CD4-positive, alpha-beta memory T cell (primary cell): ENCODE results near the gene GALNT17. TPM values are rescaled to one million over a fixed set of nuclear protein-coding genes. Genes with fewer than 3 reads are reported as not detected.

Experiments used
- CTCF ChIA-PET: fragments of 350-600 bp; sonication (Branson Sonifier 250); formaldehyde crosslinking; loops from one replicate; lab custom pipeline; 2021; ENCODE audit warnings: inconsistent platforms; ENCODE audit not compliant: partially characterized antibody; lab: Charles Lee
- POLR2A ChIA-PET: fragments of 350-600 bp; sonication (Branson Sonifier 250); formaldehyde crosslinking; loops from one replicate; lab custom pipeline; 2021; ENCODE audit not compliant: partially characterized antibody; lab: Charles Lee
- DNase-seq, 5 donors: peaks; one replicate each; pipeline versions ENCODE4 v3.0.0 to v3.0.0-alpha.2; 2020 to 2022; ENCODE audit warnings: mixed read lengths in 1 of 5
- H3K27ac ChIP-seq: one replicate; pipeline ENCODE4 v1.7.0; 2013; ENCODE audit warnings: low read depth, low read length
- H3K27me3 ChIP-seq: 2 replicates; pipeline ENCODE4 v1.7.0; 2013; ENCODE audit warnings: mild to moderate bottlenecking, low read length, moderate library complexity; ENCODE audit not compliant: insufficient read depth
- H3K36me3 ChIP-seq: 2 replicates; pipeline ENCODE4 v1.7.0; 2013; ENCODE audit warnings: mild to moderate bottlenecking, low read length, moderate library complexity; ENCODE audit not compliant: insufficient read depth
- H3K4me1 ChIP-seq: 2 replicates; pipeline ENCODE4 v1.7.0; 2013; ENCODE audit warnings: mild to moderate bottlenecking, low read length, moderate library complexity; ENCODE audit not compliant: insufficient read depth
- H3K4me3 ChIP-seq, 2 donors: one replicate each; pipeline ENCODE4 v1.7.0; 2013; ENCODE audit warnings: low read length in 2 of 2, mild to moderate bottlenecking in 1 of 2
- H3K9me3 ChIP-seq, 2 donors: one replicate each; pipeline ENCODE4 v1.7.0; 2013; ENCODE audit warnings: low read length in 2 of 2, control low read depth in 1 of 2; ENCODE audit not compliant: control insufficient read depth in 1 of 2
- H3K27ac Mint-ChIP-seq, 7 donors: one replicate each; pipeline ENCODE4 v1.8.0; 2020 to 2021; ENCODE audit warnings: mixed read lengths in 7 of 7, mild to moderate bottlenecking in 6 of 7, inconsistent platforms in 3 of 7, moderate library complexity in 3 of 7
- H3K27me3 Mint-ChIP-seq, 2 donors: one replicate each; pipeline ENCODE4 v1.8.0; 2020 to 2021; ENCODE audit warnings: mixed read lengths in 2 of 2
- H3K36me3 Mint-ChIP-seq, 2 donors: one replicate each; pipeline ENCODE4 v1.8.0; 2020 to 2021; ENCODE audit warnings: mixed read lengths in 2 of 2, inconsistent platforms in 1 of 2, mild to moderate bottlenecking in 1 of 2
- H3K4me1 Mint-ChIP-seq, 4 donors: one replicate each; pipeline ENCODE4 v1.8.0; 2020 to 2021; ENCODE audit warnings: mixed read lengths in 4 of 4, mild to moderate bottlenecking in 1 of 4
- H3K4me3 Mint-ChIP-seq, 8 donors: one replicate each; pipeline ENCODE4 v1.8.0; 2020 to 2021; ENCODE audit warnings: mixed read lengths in 8 of 8, mild to moderate bottlenecking in 7 of 8, moderate library complexity in 6 of 8, inconsistent platforms in 3 of 8
- H3K9me3 Mint-ChIP-seq, 8 donors: one replicate each; pipeline ENCODE4 v1.8.0; 2020 to 2021; ENCODE audit warnings: mixed read lengths in 8 of 8, mild to moderate bottlenecking in 5 of 8, inconsistent platforms in 3 of 8, moderate library complexity in 1 of 8
- intact Hi-C: fragments of 100-400 bp; cut with micrococcal nuclease; formaldehyde crosslinking; loops from one replicate; pipeline ENCODE4 v1.15.1; 2023
- polyA plus RNA-seq, 2 donors: library from polyadenylated mRNA; unstranded; fragments of 300-500 nt; fragmentation: Illumina TruSeq; gene quantifications; one replicate each; pipeline ENCODE4 v1.2.3, GENCODE V29; 2021
- total RNA-seq, 2 experiments: library from RNA; stranded (reverse); gene quantifications; one replicate each; pipeline ENCODE4 v1.2.3, GENCODE V29; 2021

The GALNT17 gene
- total and polyA plus RNA-seq, 4 experiments from 2014 or later: not detected

DNA sequence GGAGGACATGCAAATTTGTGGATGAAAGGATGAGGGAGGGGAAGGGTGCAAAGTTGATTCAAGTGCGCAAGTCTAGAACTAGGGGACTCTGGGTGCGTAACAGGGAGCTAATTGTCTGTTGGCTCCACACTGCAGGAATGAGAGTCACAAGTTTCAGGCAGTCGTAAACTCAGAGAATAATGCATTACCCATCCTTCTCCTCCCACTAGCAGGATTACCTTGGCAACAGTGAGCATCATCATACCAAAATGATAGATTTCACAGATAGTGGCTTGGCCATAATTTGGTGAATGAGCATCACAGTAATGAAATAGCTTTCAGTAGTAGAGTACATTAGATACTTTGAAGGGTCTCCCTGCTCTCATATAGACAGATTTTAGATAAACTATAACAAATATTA, 565.5 kb downstream of the GALNT17 start:
- no peak overlapping the region for H3K4me3 Mint-ChIP-seq
- no peak overlapping the region for H3K27ac Mint-ChIP-seq
- no peak for DNase-seq
- H3K9me3 ChIP-seq: no peaks in the 10 kb centered on the region
- H3K4me1 ChIP-seq: no peaks in the 10 kb centered on the region
- no peak overlapping the region for H3K4me3 ChIP-seq
- ChIA-PET CTCF (no interaction called here), POLR2A (no interaction called here)
- no peaks in the 10 kb centered on the region for H3K36me3 ChIP-seq
- no peaks in the 10 kb centered on the region for H3K27me3 Mint-ChIP-seq
- peaks cover 0 to 26% (median 13%) of the 10 kb centered on the region in 8 donors for H3K9me3 Mint-ChIP-seq
- no peaks in the 10 kb centered on the region for H3K36me3 Mint-ChIP-seq
- intact Hi-C loops: no loop called here
- H3K4me1 Mint-ChIP-seq: no peaks in the 10 kb centered on the region
- no peaks in the 10 kb centered on the region for H3K27me3 ChIP-seq
- H3K27ac ChIP-seq: no peak overlapping the region

DNA sequence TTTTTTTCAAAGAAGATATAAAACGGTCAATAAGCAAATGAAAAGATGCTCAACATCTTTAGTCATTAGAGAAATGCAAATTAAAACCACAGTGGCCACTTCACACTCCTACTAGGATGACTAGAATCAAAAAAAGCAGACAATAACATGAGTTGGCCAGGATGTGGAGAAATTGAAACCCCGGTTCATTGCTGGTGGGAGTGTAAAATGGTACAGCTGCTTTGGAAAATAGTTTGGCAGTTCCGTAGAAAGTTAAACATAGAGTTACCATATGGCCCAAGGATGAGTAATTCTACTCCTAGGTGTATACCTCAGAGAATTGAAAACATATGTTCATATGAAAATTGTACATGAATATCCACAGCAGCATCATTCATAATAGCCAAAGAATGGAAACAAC, 573.3 kb downstream of the GALNT17 start:
- Mint-ChIP-seq H3K27ac (no peak overlapping the region), H3K4me3 (no peak overlapping the region), H3K27me3 (no peaks in the 10 kb centered on the region), H3K4me1 (no peaks in the 10 kb centered on the region), H3K36me3 (no peaks in the 10 kb centered on the region), H3K9me3 (peaks cover 2 to 17% (median 5%) of the 10 kb centered on the region in 8 donors)
- H3K4me1 ChIP-seq: no peaks in the 10 kb centered on the region
- no peaks in the 10 kb centered on the region for H3K27me3 ChIP-seq
- no peak overlapping the region for H3K27ac ChIP-seq
- ChIA-PET POLR2A (no interaction called here), CTCF (no interaction called here)
- DNase-seq: no peak
- no peak overlapping the region for H3K4me3 ChIP-seq
- no peaks in the 10 kb centered on the region for H3K36me3 ChIP-seq
- intact Hi-C loops: no loop called here
- no peaks in the 10 kb centered on the region for H3K9me3 ChIP-seq

DNA sequence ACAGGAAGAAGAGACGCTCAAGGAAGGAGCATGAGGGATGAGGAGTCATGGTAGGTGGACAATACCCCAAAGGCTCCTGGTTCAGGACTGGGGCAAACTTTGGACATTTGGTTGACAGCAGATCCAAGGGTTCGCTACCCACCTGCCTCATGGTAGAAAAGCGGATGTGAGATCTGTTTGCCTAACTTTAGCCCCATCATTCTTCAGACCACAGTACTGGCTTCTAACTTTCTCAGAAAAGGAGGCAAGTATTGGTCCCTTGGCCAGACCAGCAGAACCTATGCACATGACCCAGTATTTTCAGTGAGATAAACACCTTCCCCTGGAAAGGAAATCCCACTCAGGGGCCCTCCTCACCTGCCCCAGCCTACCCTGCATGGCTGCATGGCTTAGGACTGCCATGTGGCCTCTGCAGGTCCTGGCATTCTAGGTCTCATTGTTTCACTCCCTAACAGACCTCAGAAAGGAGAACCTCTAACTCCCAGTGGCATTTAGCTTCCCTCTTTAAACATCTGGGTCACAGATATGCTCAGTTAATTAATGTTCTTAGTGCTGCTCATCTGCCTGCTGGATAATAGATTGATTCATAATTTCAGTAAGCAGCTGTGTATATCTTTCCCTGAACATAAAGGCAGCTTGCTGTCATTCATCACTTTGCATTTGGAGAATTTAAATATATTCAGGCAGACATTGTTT, 574.1 kb downstream of the GALNT17 start:
- no peak overlapping the region for H3K4me3 ChIP-seq
- Mint-ChIP-seq H3K27me3 (no peaks in the 10 kb centered on the region), H3K4me3 (no peak overlapping the region), H3K4me1 (no peaks in the 10 kb centered on the region), H3K36me3 (no peaks in the 10 kb centered on the region), H3K9me3 (peaks cover 0 to 15% (median 4%) of the 10 kb centered on the region in 8 donors), H3K27ac (no peak overlapping the region)
- H3K4me1 ChIP-seq: no peaks in the 10 kb centered on the region
- H3K27me3 ChIP-seq: no peaks in the 10 kb centered on the region
- intact Hi-C loops: no loop called here
- H3K9me3 ChIP-seq: no peaks in the 10 kb centered on the region
- DNase-seq: no peak
- H3K27ac ChIP-seq: no peak overlapping the region
- no peaks in the 10 kb centered on the region for H3K36me3 ChIP-seq
- ChIA-PET CTCF (no interaction called here), POLR2A (no interaction called here)

DNA sequence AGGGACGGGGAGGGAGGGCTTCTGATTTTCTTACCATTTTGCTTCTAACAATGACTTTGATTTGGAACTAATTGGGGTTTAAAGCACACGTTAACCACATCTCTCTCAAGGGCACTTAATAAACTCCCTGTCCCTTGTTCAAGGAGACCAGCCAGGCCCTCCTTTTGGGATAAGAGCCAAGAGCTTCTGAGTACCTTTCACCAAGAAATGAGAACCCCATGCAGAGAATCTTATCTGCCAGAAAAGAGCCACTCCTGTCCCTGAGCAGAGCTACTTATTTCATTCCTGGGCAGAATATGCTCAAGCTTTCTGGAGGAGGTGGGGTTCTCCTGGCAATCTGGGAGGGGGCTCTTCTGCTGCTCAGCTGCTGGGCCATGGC, 574.6 kb downstream of the GALNT17 start:
- POLR2A ChIA-PET: no interaction called here
- H3K9me3 Mint-ChIP-seq: peaks cover 0 to 15% (median 4%) of the 10 kb centered on the region in 8 donors
- Histone ChIP-seq H3K9me3 (no peaks in the 10 kb centered on the region), H3K27ac (no peak overlapping the region), H3K36me3 (no peaks in the 10 kb centered on the region), H3K4me1 (no peaks in the 10 kb centered on the region), H3K4me3 (no peak overlapping the region), H3K27me3 (no peaks in the 10 kb centered on the region)
- H3K27ac Mint-ChIP-seq: no peak overlapping the region
- no peaks in the 10 kb centered on the region for H3K27me3 Mint-ChIP-seq
- H3K36me3 Mint-ChIP-seq: no peaks in the 10 kb centered on the region
- CTCF ChIA-PET: no interaction called here
- no peak overlapping the region for H3K4me3 Mint-ChIP-seq
- intact Hi-C loops: no loop called here
- DNase-seq: no peak
- H3K4me1 Mint-ChIP-seq: no peaks in the 10 kb centered on the region

DNA sequence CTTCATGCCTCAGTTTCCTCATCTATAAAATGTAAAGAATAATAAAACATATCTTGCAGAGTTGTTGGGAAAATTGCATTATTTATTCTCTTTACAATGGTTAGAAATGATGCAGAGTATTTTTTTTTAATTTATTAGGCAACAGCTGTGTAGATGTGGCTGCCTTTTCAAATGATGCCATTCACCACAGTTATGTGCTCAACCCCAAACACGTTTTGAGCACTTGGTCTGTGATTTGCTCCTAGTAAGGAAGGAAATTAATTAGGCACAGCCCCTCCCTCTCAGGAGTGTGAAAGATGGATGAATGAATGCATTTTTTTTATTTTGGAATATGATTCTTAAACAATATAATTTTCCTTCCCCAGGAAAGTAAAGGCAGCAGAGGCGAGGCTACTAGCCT, 575.1 kb downstream of the GALNT17 start:
- Mint-ChIP-seq H3K4me3 (no peak overlapping the region), H3K36me3 (no peaks in the 10 kb centered on the region), H3K27ac (no peak overlapping the region), H3K4me1 (no peaks in the 10 kb centered on the region), H3K9me3 (peaks cover 0 to 15% (median 4%) of the 10 kb centered on the region in 8 donors), H3K27me3 (no peaks in the 10 kb centered on the region)
- intact Hi-C loops: no loop called here
- Histone ChIP-seq H3K27me3 (no peaks in the 10 kb centered on the region), H3K4me3 (no peak overlapping the region), H3K27ac (no peak overlapping the region), H3K4me1 (no peaks in the 10 kb centered on the region), H3K36me3 (no peaks in the 10 kb centered on the region), H3K9me3 (no peaks in the 10 kb centered on the region)
- DNase-seq: no peak
- ChIA-PET POLR2A (no interaction called here), CTCF (no interaction called here)

DNA sequence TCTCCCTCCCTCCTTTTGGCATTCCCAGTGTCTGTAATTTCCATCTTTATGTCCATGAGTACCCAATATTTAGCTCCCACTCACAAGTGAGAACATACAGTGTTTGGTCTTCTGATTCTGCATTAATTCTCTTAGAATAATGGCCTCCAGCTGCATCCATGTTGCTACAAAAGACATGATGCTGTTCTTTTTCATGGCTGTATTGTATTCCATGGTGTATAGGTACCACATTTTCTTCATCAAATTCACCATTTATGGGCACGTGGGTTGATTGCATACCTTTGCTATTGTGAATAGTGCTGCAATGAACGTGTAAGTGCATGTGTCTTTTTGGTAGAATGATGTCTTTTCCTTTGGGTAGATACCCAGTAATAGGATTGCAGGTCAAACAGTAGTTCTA, 576.8 kb downstream of the GALNT17 start:
- H3K4me1 ChIP-seq: no peaks in the 10 kb centered on the region
- no peak for DNase-seq
- H3K9me3 ChIP-seq: no peaks in the 10 kb centered on the region
- no peaks in the 10 kb centered on the region for H3K36me3 ChIP-seq
- Mint-ChIP-seq H3K27me3 (peaks cover 0 to 2% of the 10 kb centered on the region in 2 donors), H3K4me3 (no peak overlapping the region), H3K36me3 (no peaks in the 10 kb centered on the region), H3K9me3 (peaks cover 0 to 15% (median 3%) of the 10 kb centered on the region in 8 donors), H3K27ac (no peak overlapping the region), H3K4me1 (no peaks in the 10 kb centered on the region)
- no peak overlapping the region for H3K27ac ChIP-seq
- intact Hi-C loops: no loop called here
- ChIA-PET POLR2A (no interaction called here), CTCF (no interaction called here)
- H3K4me3 ChIP-seq: no peak overlapping the region
- no peaks in the 10 kb centered on the region for H3K27me3 ChIP-seq

DNA sequence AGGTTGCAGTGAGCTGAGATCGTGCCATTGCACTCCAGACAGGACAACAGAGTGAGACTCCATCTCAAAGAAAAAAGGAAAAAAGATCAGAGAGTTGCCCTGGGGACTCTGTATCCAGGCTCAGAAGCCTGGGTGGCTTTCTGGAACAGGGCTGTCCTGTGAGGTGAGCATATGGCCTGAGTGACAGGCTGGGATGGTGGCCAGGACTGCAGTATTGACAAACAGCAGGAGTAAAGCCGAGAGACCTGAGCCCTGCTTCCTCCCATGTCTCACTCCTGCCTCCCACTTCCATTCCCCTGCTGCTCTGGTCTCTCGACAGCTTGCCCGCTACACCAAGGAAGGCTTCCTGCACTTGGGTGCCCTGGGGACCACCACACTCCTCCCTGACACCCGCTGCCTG, 578.5 kb downstream of the GALNT17 start:
- no peak overlapping the region for H3K4me3 Mint-ChIP-seq
- peaks cover 0 to 13% (median 3%) of the 10 kb centered on the region in 8 donors for H3K9me3 Mint-ChIP-seq
- ChIA-PET POLR2A (no interaction called here), CTCF (no interaction called here)
- intact Hi-C loops: no loop called here
- H3K36me3 Mint-ChIP-seq: no peaks in the 10 kb centered on the region
- H3K27ac Mint-ChIP-seq: no peak overlapping the region
- Histone ChIP-seq H3K36me3 (no peaks in the 10 kb centered on the region), H3K27me3 (no peaks in the 10 kb centered on the region), H3K4me1 (no peaks in the 10 kb centered on the region), H3K27ac (no peak overlapping the region), H3K9me3 (no peaks in the 10 kb centered on the region), H3K4me3 (no peak overlapping the region)
- no peaks in the 10 kb centered on the region for H3K4me1 Mint-ChIP-seq
- peaks cover 0 to 2% of the 10 kb centered on the region in 2 donors for H3K27me3 Mint-ChIP-seq
- no peak for DNase-seq
